Measurements from ENCODE around the gene NDUFB3.

NDUFB3 gene

DNA sequence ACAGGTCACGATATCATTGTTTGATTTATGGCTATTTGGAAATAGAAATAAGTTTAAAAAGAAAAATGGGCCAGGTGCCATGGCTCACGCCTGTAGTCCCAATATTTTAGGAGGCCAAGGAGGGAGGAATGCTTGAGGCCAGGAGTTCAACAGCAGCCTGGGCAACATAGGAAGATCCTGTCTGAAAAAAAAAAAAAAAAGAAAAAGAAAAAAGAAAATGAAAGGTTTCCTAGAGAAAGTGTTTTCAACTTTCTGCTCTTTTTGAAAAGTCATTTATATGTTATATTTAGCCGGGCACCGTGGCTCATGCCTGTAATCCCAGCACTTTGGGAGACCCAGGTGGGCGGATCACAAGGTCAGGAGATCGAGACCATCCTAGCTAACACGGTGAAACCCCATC, 3.2 kb downstream of the NDUFB3 start:
- Histone ChIP-seq H3K9me2 (replicated peaks; ENCODE audit: insufficient read depth, low read length) (no peaks in the 10 kb centered on the region), H3K9ac (ENCODE audit: low read length) (no peak overlapping the region), H3K27me3 (replicated peaks; ENCODE audit: insufficient read depth, low read length) (no peaks in the 10 kb centered on the region), H2AFZ (ENCODE audit: low read length) (no peak overlapping the region), H3K4me3 (ENCODE audit: low read length) (no peak overlapping the region), H3K79me2 (ENCODE audit: low read length) (peaks cover 78% of the 10 kb centered on the region), H3K9me3 (replicated peaks; ENCODE audit: insufficient read depth, low read length) (no peaks in the 10 kb centered on the region), H3K4me1 (ENCODE audit: low read length) (peaks cover 10% of the 10 kb centered on the region), H4K20me1 (ENCODE audit: insufficient read depth, low read length) (no peaks in the 10 kb centered on the region), H3K4me2 (ENCODE audit: low read depth, low read length) (no peak overlapping the region), H3K36me3 (replicated peaks; ENCODE audit: insufficient read depth, low read length) (no peaks in the 10 kb centered on the region; the same call in 1 of the 2 replicates), H3K27ac (ENCODE audit: low read length) (no peak overlapping the region), H3F3A (ENCODE audit: insufficient read depth, low read length) (peaks cover 6% of the 10 kb centered on the region; the same call in 1 of the 2 replicates)
- TF ChIP-seq EZH2phosphoT487 (IDR thresholded peaks at IDR 0.05; ENCODE audit: low read length) (no peak), EZH2 (optimal IDR thresholded peaks at IDR 0.05; ENCODE audit: low read depth, low read length) (no peak)
- TF ChIP-seq, protein P1, sequence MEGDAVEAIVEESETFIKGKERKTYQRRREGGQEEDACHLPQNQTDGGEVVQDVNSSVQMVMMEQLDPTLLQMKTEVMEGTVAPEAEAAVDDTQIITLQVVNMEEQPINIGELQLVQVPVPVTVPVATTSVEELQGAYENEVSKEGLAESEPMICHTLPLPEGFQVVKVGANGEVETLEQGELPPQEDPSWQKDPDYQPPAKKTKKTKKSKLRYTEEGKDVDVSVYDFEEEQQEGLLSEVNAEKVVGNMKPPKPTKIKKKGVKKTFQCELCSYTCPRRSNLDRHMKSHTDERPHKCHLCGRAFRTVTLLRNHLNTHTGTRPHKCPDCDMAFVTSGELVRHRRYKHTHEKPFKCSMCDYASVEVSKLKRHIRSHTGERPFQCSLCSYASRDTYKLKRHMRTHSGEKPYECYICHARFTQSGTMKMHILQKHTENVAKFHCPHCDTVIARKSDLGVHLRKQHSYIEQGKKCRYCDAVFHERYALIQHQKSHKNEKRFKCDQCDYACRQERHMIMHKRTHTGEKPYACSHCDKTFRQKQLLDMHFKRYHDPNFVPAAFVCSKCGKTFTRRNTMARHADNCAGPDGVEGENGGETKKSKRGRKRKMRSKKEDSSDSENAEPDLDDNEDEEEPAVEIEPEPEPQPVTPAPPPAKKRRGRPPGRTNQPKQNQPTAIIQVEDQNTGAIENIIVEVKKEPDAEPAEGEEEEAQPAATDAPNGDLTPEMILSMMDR (IDR thresholded peaks at IDR 0.05; ENCODE audit: low read length), result no peak
- DNase-seq, result no peak

DNA sequence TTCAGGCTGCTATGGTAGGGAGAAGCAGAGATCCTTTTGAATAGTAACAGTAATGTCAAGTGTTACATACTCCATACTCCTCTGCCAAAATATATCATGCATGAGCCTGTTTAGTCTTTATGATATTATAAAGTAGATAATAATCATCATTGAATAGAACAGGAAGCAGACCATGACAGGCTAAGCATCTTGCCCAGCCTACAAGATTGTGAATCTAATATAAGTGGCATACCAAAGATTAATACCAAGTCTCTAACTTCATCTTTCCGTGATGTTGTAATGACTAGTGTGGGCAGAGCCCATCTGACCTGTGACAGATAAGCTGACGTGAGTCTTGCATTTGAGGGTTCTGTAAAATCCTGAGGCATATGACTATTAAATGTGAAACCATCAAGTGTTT, 13.1 kb downstream of the NDUFB3 start:
- no peaks in the 10 kb centered on the region; the same call in 1 of the 2 replicates for H3K36me3 ChIP-seq (replicated peaks; ENCODE audit: insufficient read depth, low read length)
- no peak overlapping the region for H3K27ac ChIP-seq (ENCODE audit: low read length)
- H3K9me3 ChIP-seq (replicated peaks; ENCODE audit: insufficient read depth, low read length), result no peaks in the 10 kb centered on the region
- H2AFZ ChIP-seq (ENCODE audit: low read length), result no peak overlapping the region
- no peaks in the 10 kb centered on the region for H3F3A ChIP-seq (ENCODE audit: insufficient read depth, low read length)
- H3K4me1 ChIP-seq (ENCODE audit: low read length), result no peaks in the 10 kb centered on the region
- no peak overlapping the region for H3K9ac ChIP-seq (ENCODE audit: low read length)
- DNase-seq, result no peak
- H3K79me2 ChIP-seq (ENCODE audit: low read length), result peaks cover 31% of the 10 kb centered on the region
- H3K4me3 ChIP-seq (ENCODE audit: low read length), result no peak overlapping the region
- TF ChIP-seq, protein P1 (IDR thresholded peaks at IDR 0.05; ENCODE audit: low read length), result no peak
- no peak for TF ChIP-seq EZH2phosphoT487 (IDR thresholded peaks at IDR 0.05; ENCODE audit: low read length)
- no peak for TF ChIP-seq EZH2 (optimal IDR thresholded peaks at IDR 0.05; ENCODE audit: low read depth, low read length)
- no peak overlapping the region for H3K4me2 ChIP-seq (ENCODE audit: low read depth, low read length)
- no peaks in the 10 kb centered on the region for H3K27me3 ChIP-seq (replicated peaks; ENCODE audit: insufficient read depth, low read length)
- no peaks in the 10 kb centered on the region for H4K20me1 ChIP-seq (ENCODE audit: insufficient read depth, low read length)
- no peaks in the 10 kb centered on the region for H3K9me2 ChIP-seq (replicated peaks; ENCODE audit: insufficient read depth, low read length)

DNA sequence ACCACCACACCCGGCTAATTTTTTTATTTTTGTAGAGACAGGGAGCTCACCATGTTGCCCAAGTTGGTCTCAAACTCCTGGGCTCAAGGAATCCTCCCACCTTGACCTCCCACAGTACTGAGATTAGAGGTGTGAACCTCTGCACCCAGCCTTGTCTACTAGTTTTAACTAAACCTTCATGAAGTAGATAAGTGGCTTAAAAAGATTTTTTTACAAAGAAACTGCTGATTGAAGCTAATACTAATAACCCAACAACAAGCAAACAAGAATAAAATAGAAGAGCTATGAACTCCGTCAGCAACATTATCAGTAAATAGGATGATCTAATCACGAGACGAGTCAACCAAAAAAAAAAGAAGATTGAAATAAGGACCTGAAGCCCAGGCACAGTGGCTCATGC, 18.8 kb downstream of the NDUFB3 start:
- no peak for DNase-seq
- no peaks in the 10 kb centered on the region for H3K9me2 ChIP-seq (replicated peaks; ENCODE audit: insufficient read depth, low read length)
- no peaks in the 10 kb centered on the region for H3K9me3 ChIP-seq (replicated peaks; ENCODE audit: insufficient read depth, low read length)
- H3K27me3 ChIP-seq (replicated peaks; ENCODE audit: insufficient read depth, low read length), result no peaks in the 10 kb centered on the region
- TF ChIP-seq EZH2 (optimal IDR thresholded peaks at IDR 0.05; ENCODE audit: low read depth, low read length), result no peak
- TF ChIP-seq EZH2phosphoT487 (IDR thresholded peaks at IDR 0.05; ENCODE audit: low read length), result no peak
- TF ChIP-seq, protein P1 (IDR thresholded peaks at IDR 0.05; ENCODE audit: low read length), result no peak
- H3K9ac ChIP-seq (ENCODE audit: low read length), result no peak overlapping the region
- H2AFZ ChIP-seq (ENCODE audit: low read length), result no peak overlapping the region
- no peaks in the 10 kb centered on the region for H3K79me2 ChIP-seq (ENCODE audit: low read length)
- no peak overlapping the region for H3K4me3 ChIP-seq (ENCODE audit: low read length)
- H3K4me1 ChIP-seq (ENCODE audit: low read length), result no peaks in the 10 kb centered on the region
- no peak overlapping the region for H3K4me2 ChIP-seq (ENCODE audit: low read depth, low read length)
- H3K27ac ChIP-seq (ENCODE audit: low read length), result no peak overlapping the region
- H3F3A ChIP-seq (ENCODE audit: insufficient read depth, low read length), result no peaks in the 10 kb centered on the region
- no peaks in the 10 kb centered on the region for H4K20me1 ChIP-seq (ENCODE audit: insufficient read depth, low read length)
- no peaks in the 10 kb centered on the region for H3K36me3 ChIP-seq (replicated peaks; ENCODE audit: insufficient read depth, low read length)
